Measurements from ENCODE around the gene ADAMTSL1.

ADAMTSL1 gene

DNA sequence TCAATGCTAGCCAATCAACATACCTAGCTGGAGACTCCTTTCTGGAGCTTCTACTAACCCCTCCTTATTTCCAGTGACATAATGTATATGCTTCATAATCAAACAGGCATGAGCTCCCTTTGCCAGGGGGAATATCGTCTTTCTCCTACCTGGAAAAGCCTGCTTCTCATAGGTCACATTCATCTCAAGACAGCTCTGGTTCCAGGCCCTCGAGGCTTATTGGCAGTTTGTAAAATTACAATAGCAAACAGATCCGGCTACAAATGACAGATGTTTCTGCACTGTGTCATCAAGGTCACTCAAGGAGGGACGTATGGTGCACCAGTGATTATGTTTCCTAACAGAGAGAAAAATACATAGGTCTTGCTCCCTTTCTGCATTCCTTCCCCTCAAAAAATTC lies 419.1 kb downstream of the ADAMTSL1 start:
- Histone ChIP-seq H3K36me3 (replicated peaks) (no peaks in the 10 kb centered on the region; the same call in 1 of the 2 replicates), H3K4me1 (no peaks in the 10 kb centered on the region), H3K27me3 (ENCODE audit: low read depth) (no peaks in the 10 kb centered on the region), H3K4me3 (no peak overlapping the region), H3K9me3 (peaks cover 6% of the 10 kb centered on the region; the same call in 1 of the 2 replicates)
- no peak for DNase-seq (ENCODE audit: low spot score in 2 of 2)
- in situ Hi-C loops (cut with MboI; ENCODE audit: low sequenced_read_pairs): no loop called here

DNA sequence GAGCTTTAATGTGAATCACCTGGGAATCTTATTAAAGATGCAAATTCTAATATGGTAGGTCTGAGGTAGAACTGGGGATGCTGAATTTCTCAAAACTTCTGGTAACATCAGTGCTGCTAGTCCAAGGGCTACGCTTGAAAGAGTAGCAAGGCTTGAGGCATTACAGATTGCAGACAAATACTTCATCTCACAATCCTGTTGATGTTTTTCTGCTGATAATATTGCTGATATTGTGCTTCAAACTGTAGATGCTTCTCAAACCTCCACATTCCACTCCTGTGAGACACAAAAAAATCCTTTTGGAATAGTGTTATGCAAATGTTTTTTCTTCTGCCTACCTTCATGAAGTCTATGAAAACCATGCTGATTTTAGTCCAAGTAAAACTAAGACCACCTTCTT lies 419.5 kb downstream of the ADAMTSL1 start:
- Histone ChIP-seq H3K4me1 (no peaks in the 10 kb centered on the region), H3K4me3 (no peak overlapping the region), H3K36me3 (replicated peaks) (no peaks in the 10 kb centered on the region), H3K9me3 (peaks cover 6% of the 10 kb centered on the region), H3K27me3 (ENCODE audit: low read depth) (no peaks in the 10 kb centered on the region)
- in situ Hi-C loops (cut with MboI; ENCODE audit: low sequenced_read_pairs): no loop called here
- no peak for DNase-seq (ENCODE audit: low spot score in 2 of 2)

DNA sequence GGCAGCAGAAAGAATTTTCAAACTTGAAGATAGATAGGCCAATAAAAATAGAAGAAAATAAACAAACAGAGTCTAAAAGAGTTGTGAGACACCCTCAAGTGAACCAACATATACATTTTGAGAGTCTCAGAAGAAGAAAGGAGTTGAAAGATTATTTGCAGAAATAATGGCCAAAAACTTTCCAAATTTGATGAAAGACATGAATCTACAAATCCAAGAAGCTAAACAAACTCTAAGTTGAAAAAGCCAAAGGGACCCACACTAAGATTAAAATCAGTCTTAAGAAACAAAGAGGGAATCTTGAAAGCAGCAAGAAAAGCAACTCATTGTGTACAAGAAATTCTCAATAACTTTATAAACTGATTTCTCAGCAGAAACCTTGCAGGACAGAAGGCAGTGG lies 422.1 kb downstream of the ADAMTSL1 start:
- Histone ChIP-seq H3K9me3 (peaks cover 6% of the 10 kb centered on the region), H3K4me1 (no peaks in the 10 kb centered on the region), H3K27me3 (ENCODE audit: low read depth) (no peaks in the 10 kb centered on the region), H3K36me3 (replicated peaks) (no peaks in the 10 kb centered on the region), H3K4me3 (no peak overlapping the region)
- no peak for DNase-seq (ENCODE audit: low spot score in 2 of 2)
- in situ Hi-C loops (cut with MboI; ENCODE audit: low sequenced_read_pairs): no loop called here

DNA sequence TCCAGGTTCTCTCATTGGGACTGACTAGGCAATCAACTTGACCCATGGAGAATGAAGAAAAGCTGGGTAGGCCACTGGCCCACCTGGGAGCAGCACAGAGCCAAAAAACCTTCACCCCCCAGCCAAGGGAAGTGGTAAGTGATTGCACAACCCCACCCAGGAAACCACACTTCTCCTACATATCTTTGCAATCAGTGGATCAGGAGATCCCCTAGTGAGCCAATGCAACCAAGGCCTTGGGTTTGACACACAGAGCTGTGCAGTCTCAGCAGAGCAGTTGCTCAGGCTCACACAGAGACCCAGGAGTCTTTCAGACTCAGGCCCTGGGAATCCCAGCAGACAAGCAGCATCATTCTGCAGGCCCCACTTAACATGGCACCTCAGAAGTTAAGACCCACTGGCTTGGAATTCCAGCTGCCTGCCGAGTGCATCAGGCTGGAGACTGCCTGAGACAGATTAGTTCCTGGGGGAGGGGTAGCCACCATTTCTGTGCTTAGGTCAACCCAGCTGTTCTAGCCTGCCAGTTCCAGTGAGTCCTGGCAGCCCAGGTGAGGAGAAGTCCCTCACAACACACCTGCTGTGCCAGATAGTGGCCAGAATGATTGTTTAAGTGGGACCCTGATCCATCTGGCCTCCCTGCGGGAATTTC lies 422.7 kb downstream of the ADAMTSL1 start:
- H3K4me1 ChIP-seq: no peaks in the 10 kb centered on the region
- H3K27me3 ChIP-seq (ENCODE audit: low read depth): no peaks in the 10 kb centered on the region
- DNase-seq (ENCODE audit: low spot score in 2 of 2): no peak
- peaks cover 6% of the 10 kb centered on the region for H3K9me3 ChIP-seq
- no peak overlapping the region for H3K4me3 ChIP-seq
- in situ Hi-C loops (cut with MboI; ENCODE audit: low sequenced_read_pairs): no loop called here
- H3K36me3 ChIP-seq (replicated peaks): no peaks in the 10 kb centered on the region

DNA sequence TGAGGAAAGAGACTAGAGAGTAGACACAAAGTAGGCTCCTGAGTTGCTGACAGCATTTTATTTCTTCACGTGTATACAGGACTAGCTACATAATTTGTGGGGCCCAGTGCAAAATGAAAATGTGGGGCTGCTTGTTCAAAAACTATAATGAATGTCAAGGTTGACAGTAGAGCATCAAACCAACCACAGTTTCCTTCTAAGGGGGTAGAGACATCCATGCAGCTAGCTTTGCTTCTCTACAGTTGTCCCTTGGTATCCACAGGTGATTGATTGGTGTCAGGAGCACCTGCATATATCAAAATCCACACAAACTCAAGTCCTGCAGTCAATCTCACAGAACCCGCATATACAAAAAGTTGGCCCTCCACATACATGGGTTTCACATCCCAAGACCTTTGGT lies 429.5 kb downstream of the ADAMTSL1 start:
- no peak overlapping the region for H3K4me3 ChIP-seq
- H3K27me3 ChIP-seq (ENCODE audit: low read depth): no peaks in the 10 kb centered on the region
- no peaks in the 10 kb centered on the region; the same call in 1 of the 2 replicates for H3K9me3 ChIP-seq
- H3K4me1 ChIP-seq: no peaks in the 10 kb centered on the region
- DNase-seq (ENCODE audit: low spot score in 2 of 2): no peak
- in situ Hi-C loops (cut with MboI; ENCODE audit: low sequenced_read_pairs): no loop called here
- no peaks in the 10 kb centered on the region for H3K36me3 ChIP-seq (replicated peaks)

DNA sequence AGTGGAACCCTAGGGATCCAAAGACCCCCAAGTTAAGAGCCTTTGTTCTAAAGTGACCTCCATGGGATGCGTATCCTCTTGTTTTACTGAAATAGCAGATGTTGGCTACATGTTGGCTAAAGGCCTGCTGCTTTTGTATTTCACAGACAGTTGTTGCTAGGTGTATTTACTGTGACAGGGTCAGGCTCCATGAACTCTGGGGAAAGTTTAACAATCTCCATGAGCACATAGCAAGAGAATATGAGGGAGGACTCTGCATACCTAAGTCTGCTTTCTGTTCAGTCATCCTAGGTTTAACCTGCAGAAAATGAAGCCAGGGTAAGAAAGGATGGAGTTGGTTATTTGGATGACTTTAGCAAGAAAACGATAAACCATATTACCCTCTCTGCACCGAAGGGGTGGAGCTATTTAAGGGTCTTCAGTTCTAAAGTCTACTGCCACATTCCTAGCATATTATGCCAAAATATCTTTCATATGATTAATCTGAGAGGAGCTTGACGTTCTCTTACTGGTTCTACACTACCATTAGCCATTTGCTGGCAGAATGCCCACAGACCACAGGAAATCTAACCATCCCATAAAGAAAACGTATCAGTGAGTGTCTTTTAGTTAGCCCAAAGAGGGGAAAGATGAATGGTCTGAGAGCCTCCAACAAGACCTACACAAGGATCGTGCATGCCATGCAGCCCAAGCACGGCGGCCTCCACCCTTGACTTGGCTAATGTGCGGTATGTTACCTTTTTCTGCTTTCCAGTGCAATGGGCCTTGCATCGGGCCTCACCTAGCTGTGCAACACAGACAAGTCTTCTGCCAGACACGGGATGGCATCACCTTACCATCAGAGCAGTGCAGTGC lies 431.3 kb downstream of the ADAMTSL1 start:
- Histone ChIP-seq H3K36me3 (replicated peaks) (no peaks in the 10 kb centered on the region), H3K4me3 (no peak overlapping the region), H3K4me1 (no peaks in the 10 kb centered on the region), H3K9me3 (no peaks in the 10 kb centered on the region), H3K27me3 (ENCODE audit: low read depth) (no peaks in the 10 kb centered on the region)
- in situ Hi-C loops (cut with MboI; ENCODE audit: low sequenced_read_pairs): no loop called here
- DNase-seq (ENCODE audit: low spot score in 2 of 2): no peak

DNA sequence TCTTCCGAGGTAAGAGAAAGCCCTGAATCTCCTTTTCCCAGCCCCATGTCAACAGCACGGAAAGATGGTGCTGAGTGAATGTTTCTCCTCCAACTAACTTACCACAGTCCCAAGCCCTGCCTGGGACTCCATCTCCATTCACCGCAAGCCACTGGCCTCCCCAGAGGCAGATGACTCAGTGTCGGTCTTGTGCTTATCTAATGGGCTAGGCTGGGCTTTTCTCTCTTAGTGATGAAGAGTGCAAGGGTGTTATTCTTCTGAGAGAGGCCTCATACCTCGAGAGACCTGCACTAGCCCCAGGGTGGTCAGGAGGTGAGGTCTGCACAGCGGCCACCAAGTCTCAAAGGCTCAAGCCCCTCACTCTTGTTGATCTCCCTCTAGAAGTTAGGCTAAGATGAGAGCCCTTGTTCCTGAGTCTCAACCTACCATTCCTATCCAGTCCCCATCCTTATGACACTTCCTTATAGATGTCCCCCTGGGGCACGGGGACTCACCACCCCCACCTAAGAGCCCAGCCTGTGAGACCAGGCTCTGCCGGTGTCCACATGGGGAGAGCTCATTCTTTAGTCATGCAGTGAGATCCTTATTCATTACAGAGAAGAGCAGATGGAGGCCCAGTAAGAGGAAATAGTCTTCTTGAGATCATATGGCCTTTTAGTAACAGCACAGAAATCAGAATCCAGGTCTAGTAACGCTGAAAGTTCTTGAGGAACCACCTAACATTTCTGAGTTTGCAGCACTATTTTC lies 432.1 kb downstream of the ADAMTSL1 start:
- Histone ChIP-seq H3K36me3 (replicated peaks) (no peaks in the 10 kb centered on the region), H3K27me3 (ENCODE audit: low read depth) (no peaks in the 10 kb centered on the region), H3K4me1 (no peaks in the 10 kb centered on the region), H3K4me3 (no peak overlapping the region), H3K9me3 (no peaks in the 10 kb centered on the region)
- DNase-seq (ENCODE audit: low spot score in 2 of 2): no peak
- in situ Hi-C loops (cut with MboI; ENCODE audit: low sequenced_read_pairs): no loop called here

DNA sequence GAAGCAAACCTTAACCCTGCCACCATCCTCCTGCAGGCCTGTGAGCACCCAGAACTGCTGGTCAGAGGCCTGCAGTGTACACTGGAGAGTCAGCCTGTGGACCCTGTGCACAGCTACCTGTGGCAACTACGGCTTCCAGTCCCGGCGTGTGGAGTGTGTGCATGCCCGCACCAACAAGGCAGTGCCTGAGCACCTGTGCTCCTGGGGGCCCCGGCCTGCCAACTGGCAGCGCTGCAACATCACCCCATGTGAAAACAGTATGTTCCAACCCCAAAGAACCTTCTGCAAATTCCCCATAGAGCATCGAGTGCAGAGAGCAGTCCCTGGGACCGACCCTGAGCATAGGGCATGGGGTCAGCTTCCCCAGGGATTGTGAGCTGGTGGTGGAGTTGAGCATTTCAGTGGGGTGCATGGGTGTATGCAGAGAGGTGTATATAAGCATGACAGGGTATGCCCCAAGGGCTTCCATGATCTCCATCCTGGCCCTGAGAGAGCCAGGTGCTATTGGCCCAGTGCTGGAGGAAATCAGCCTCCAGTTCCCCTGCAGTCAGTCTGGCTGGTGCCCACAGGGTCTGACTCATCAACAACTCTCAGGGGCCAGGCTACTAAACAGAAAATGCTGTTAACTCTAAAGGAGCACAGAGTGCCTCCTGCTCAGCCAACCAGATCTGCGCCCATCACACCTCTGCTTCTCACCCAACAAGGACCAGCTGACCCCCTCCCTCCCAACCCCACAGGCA lies 432.9 kb downstream of the ADAMTSL1 start:
- DNase-seq (ENCODE audit: low spot score in 2 of 2): no peak
- no peaks in the 10 kb centered on the region for H3K9me3 ChIP-seq
- no peaks in the 10 kb centered on the region for H3K4me1 ChIP-seq
- no peaks in the 10 kb centered on the region for H3K36me3 ChIP-seq (replicated peaks)
- no peaks in the 10 kb centered on the region for H3K27me3 ChIP-seq (ENCODE audit: low read depth)
- in situ Hi-C loops (cut with MboI; ENCODE audit: low sequenced_read_pairs): no loop called here
- H3K4me3 ChIP-seq: no peak overlapping the region

DNA sequence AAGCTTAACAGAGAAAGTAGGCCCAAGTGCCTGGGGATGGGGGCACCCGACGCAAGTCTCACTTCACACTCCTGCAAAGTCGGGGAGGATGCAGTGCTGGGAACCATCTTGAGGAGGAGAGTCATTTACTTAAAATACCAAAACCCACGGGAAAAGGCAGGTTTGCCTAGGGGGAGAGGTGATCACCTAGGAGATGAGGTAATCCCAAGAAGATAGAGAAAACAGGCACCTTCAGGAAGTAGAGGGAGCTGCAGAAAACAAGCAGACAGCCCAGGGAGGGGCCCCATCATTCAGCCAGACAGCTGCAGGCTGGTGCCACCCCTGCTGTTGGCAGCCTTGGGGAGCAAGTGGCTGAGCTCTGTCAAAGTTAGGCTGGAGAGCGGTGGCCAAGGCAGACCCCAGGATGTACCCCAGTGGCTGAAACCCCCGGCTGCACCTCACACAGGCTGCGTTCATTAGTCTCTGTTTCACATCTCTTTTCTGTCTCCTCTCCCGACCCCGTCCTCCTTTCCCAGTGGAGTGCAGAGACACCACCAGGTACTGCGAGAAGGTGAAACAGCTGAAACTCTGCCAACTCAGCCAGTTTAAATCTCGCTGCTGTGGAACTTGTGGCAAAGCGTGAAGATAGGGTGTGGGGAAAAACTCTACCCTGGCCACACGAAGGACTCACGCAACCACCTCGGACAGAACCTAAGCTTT lies 434.1 kb downstream of the ADAMTSL1 start:
- in situ Hi-C loops (cut with MboI; ENCODE audit: low sequenced_read_pairs): no loop called here
- Histone ChIP-seq H3K36me3 (replicated peaks) (no peaks in the 10 kb centered on the region), H3K9me3 (no peaks in the 10 kb centered on the region)

DNA sequence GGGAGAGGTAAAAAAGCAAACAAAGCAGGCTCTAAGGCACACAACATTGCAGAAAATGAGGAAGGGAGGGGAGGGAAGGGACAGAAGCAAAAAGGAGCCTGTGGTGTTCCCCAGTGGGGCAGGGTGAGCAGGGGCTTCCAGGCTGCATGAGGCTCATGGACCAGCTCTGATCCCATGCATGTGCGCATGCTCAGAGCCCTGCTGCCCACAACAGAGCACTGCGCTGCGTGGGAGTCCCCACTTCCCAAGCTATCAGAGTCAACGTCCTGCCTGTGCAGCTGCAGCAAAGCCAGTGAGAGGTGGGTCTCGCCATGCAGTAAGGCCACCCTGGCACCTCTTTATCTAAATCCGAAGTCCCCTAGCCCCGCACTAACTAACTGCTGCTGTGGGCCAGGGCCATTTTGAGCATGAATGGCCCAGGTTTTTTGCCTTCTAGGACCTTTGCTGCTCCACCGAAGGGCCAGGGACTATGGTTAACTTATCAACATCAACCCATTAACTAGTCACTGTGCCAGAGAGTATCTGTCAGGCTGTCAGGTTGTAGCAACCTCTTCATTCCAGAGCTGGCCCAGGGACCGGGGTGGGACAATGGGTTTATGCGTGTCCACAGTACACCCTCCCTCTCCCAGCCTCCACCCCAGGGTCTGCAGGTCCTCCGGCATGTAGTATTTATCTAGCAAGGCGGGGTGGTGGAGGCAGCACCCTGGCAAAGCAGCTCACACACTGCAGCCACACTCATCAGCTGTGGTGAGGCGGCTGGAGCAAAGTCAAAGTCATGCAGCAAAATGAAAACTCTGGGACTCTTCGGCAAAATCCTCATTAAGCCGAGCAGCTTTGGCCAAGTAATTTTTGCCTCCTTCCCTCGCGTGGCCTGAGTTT lies 435.4 kb downstream of the ADAMTSL1 start:
- H3K36me3 ChIP-seq (replicated peaks): no peaks in the 10 kb centered on the region
- no peak for DNase-seq (ENCODE audit: low spot score in 2 of 2)
- H3K27me3 ChIP-seq (ENCODE audit: low read depth): no peaks in the 10 kb centered on the region
- no peaks in the 10 kb centered on the region for H3K4me1 ChIP-seq
- in situ Hi-C loops (cut with MboI; ENCODE audit: low sequenced_read_pairs): no loop called here
- H3K4me3 ChIP-seq: no peak overlapping the region
- H3K9me3 ChIP-seq: no peaks in the 10 kb centered on the region

More for the DNA sequence above, 434.1 kb downstream of the ADAMTSL1 start:
- no peaks in the 10 kb centered on the region for H3K4me1 ChIP-seq
- no peak for DNase-seq (ENCODE audit: low spot score in 2 of 2)
- no peaks in the 10 kb centered on the region for H3K27me3 ChIP-seq (ENCODE audit: low read depth)
- no peak overlapping the region for H3K4me3 ChIP-seq

DNA sequence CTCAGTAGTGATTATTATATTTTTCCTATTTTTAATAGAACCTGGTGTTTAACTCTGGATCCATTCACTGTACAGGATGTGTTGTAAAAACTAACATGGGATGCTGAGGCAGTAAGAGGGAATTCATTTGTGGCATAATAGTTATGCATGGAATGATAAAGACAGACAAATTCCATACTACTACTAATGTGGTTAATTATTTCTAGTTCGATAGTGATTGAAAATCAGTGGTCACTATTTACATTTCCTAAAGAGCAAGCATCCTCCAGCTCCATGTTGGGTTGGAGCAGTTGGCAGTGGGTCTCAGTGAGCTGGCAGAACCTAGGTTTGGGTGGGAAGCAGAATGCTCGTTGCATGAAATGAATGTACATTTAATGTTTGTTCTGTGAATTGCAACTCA lies 436.5 kb downstream of the ADAMTSL1 start:
- no peaks in the 10 kb centered on the region for H3K9me3 ChIP-seq
- no peak overlapping the region for H3K4me3 ChIP-seq
- no peaks in the 10 kb centered on the region for H3K27me3 ChIP-seq (ENCODE audit: low read depth)
- in situ Hi-C loops (cut with MboI; ENCODE audit: low sequenced_read_pairs): no loop called here
- H3K36me3 ChIP-seq (replicated peaks): no peaks in the 10 kb centered on the region
- H3K4me1 ChIP-seq: no peaks in the 10 kb centered on the region
- DNase-seq (ENCODE audit: low spot score in 2 of 2): no peak

DNA sequence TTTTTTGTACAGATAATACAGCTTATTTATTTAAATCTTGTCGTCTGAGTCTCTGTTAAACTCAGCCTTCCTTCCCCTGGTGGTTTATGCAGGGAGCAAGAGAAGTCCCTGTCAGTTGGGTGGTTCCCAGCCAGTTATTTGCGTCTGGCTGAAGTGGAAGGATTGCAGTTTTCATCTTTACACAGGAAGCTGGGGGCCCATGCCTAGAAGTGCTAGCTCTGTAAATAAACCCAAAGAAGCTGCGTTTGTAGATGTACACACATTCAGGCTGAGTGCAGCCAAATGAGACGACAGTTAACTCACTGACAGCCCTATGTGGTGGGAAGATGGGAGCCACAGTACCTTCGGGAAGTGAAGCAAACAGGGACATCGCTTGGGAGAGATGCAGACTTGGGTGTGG lies 437.0 kb downstream of the ADAMTSL1 start:
- Histone ChIP-seq H3K4me1 (no peaks in the 10 kb centered on the region), H3K4me3 (no peak overlapping the region), H3K9me3 (no peaks in the 10 kb centered on the region), H3K36me3 (replicated peaks) (no peaks in the 10 kb centered on the region), H3K27me3 (ENCODE audit: low read depth) (no peaks in the 10 kb centered on the region)
- in situ Hi-C loops (cut with MboI; ENCODE audit: low sequenced_read_pairs): no loop called here
- DNase-seq (ENCODE audit: low spot score in 2 of 2): no peak

Measured in HAP-1 (cell line).